ENCODE results near the gene PADI2.

Gene PADI2

GRCh38 chr1:17112496-17113236, 6.6 kb downstream of the PADI2 start:
- no peak for DNase-seq

GRCh38 chr1:17112076-17112475, 7.2 kb downstream of the PADI2 start:
- DNase-seq, result no peak

DNA sequence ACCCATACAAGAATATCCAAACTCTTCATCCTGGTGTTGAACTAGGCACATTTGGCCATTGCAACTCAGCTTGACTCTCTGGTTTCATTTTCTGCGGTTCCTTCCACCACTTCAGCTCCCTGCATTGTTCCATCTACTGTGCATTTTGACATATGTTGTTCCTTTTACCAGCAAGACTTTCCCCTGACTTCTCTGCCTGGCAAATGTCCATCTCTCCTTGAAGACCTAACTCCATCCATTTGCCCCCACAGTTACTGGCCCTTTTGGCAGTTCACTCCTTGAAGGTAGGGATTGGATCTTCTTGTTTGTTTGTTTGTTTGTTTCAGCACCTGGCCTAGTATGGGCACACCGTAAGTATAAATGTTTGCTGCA, 8.7 kb downstream of the PADI2 start:
- no peak for DNase-seq

DNA sequence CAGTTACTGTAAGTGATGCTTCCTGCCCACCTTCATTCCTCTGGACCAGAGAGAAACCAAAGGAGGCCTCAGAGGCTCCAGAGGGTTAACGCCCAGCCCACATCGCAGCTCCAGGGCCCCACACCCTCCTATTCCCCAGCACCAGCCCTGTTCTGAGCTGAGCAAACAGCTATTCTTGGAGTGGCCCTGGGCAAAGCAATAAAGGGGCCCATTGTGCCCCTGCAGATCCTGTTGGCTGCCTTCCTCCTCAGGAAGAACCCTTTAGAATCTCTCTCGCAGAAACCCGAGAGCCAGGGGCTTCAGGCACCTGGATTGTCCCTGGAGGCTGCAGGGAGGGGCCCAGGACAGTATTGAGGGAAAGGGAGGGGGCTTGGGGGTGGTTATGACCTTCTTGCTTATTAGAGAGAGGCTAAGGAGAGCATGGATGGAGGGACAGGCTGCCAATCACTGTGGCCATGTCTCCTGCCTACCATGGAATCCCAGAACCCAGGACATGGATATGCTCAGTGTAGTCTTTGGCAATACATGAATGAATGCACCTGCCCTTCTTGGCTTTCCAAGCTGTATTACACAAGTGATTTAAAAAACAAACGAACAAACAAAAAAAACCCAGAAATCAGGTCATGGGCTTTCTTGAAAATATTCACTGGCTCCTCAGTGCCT, 9.2 kb downstream of the PADI2 start:
- DNase-seq, result peak; percentile 17

DNA sequence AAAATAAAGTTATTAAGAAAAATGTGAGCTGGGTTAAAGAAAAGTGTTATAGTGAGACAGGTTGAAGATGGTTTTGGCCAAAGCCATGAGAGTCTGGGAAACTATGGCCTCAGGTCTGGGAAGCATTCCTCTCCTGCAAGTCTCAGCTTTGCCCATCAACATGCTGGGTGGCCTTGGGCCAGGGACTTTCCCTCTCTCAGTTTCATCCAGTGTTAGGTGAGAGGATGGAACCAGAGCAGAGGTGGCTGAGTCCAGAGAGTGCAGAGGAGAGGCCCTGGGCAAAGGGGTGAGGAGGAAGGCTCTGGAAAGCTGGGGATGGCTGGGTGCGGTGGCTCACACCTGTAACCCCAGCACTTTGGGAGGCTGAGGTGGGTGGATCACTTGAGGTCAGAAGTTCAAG, 10.5 kb downstream of the PADI2 start:
- no peak for DNase-seq

DNA sequence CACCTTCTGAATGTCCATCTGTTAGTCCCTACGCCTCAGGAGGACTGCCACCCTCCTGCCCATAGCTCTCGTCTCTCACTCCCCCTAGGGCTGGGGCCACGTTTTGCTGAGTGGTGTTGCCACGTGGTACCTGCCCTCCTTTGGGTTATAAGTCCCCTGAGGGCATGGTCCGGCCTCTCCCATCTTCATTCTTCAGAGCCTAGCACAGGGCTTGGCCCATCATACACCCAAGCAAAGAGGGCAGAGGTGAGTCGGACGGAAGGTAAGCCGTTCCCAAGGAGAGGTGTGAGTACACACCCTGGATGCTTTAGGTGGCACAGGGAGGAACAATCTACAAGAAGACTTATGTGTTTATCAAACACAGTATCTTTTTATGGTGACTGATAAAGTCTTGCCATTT, 10.9 kb downstream of the PADI2 start:
- no peak for DNase-seq

DNA sequence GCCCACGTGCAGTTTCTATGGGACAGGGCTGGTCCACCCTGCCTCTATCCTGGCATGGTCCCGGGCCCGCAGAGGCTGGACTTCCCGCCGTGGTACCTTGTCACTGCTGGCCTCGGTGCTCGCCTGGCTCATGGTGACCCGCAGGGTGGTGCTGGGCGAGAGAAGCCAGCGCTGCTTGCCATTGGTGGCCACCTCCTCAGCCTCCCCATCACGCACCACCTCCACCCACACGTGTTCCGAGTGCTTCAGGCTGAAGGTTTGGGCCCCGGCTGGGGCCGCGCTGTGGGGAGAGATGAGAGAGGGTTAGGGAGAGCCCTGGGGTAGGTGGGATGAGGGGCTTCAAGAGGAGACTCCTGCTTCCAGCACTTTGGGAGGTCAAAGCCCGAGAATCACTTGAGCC, 14.5 kb downstream of the PADI2 start:
- DNase-seq, result no peak

GRCh38 chr1:17102232-17102631, 17.0 kb downstream of the PADI2 start:
- no peak for DNase-seq

DNA sequence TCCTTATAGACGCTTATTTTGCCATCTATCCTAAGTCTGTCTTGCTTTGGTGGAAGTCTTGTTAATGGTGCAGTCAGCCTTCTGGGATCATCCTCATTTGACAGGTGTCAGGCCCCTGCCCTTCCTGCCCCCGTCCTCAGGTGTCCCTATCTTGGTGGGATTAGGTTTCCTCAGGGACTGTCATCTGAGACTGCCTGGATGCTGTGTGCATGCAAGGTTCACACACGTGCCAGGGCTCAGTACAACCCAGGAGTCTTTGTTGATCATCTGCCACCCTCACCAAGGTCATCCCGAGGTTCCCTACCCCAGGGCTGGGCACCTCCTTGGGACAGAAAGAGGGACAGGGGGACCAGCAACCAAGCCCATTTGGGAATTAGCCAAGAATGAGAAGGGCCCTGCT, 18.0 kb downstream of the PADI2 start:
- no peak for DNase-seq

DNA sequence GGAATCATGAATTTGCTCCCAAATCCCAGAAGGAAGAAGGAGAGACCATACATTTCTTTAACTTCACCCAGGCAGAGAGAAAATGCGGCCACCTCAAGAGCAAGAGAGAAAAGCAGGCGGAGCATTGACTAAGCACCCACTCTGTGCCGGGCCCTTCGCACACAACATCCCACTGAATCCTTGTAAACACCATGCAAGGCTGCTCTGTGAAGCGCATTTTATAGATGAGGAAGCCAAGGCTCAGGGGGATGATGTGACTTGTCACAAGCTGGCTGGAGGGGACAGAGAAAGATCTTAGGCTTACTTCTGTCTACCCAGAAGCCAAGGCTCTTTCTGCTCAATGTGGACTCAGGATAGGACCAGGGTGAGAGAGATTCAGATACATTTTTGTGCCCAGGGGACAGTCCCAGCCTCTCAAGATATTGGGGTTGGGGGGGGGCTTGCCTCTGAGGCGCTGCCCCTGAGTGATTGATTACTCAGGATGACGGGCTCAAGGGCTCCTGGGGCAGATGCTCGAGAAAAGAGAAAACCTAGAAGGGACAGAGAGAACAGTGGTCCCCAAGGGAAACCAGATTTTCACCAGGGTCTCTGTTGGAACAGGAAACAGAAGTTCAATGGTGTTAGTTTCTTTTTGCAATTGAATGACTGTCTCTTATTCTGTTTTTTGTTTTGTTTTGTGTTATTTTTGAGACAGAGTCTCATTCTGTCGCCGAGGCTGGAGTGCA, 19.5 kb downstream of the PADI2 start:
- DNase-seq, result no peak

DNA sequence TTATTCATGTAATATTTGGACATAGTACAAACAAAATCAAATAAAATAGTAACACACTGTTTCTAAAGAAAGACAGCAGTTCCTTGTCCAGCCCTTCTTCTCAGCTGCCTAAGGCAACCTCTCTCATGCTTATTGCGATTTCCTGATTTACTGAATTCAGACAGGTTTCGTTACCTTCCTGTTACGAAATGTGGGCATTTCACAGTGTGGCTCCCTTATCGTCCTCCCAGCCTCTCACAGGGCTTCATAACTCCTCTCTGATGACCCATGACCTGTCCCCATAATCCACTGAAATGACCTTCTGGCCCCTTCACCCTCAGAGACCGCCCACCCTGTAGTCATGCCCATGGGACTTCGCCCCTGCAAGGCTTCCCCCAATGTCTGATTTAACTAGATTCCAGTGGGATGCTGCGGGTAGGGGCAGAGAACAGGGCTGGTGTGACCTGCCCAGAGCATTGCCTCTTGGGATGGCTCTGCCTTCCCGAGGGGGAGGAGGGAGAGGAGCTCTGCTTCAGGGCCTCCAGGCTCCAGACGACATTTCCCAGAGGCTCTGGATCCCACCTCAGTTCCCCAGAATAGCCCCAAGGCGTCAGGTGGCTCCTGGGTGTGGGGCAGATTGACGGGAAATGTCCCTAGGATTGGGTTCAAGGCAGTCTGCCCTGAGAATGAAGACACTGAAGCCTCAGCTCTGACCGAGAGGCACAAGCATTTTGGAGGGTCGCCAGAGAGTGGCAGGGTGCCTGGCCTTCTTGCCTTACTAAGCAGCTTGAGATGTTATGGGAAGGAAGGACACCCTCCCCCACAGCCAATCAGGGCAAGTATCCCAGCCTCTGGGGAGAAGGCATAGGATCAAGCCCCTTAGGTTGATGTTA, 20.6 kb downstream of the PADI2 start:
- DNase-seq, result no peak

DNA sequence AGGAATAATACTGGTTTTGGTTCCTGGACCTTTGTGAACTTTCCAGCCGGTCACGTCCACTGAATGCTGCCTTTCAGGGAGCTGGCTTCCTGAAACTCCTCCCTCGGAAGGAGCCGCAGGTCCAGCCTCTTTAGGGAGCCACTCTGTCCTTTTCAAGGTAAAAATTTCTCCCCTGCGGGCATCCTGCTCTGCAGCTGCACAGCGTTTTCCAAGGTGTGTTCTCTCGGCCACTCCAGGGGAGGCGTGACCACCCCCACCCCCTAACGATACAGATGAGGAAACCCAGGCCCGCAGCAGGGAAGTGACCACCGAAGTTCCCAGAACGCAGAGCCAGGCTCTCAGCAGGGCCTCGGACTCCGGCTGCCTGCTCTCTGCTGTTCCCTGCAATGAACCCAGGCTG, 21.5 kb downstream of the PADI2 start:
- no peak for DNase-seq

DNA sequence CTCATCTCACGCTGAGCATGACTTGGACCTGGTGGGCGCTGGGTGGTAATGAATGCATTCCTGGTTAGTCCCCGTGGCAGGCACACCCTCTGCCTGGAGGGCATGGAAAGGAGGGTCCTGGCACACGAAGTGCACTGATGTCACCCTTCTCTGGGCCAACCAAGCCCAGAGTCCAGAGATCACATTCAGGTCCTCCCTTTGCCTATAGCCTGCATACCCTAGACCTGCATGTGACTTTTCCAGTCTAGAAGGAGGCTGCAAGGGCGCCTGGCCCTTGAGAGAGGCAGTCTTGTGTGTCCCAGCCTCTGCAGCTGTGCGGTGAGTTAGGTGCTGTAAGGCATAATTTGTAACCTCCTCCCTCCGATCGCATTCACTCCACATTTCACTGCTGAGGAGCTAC, 22.1 kb downstream of the PADI2 start:
- DNase-seq, result no peak

GRCh38 chr1:17096584-17096983, 22.7 kb downstream of the PADI2 start:
- DNase-seq, result no peak

DNA sequence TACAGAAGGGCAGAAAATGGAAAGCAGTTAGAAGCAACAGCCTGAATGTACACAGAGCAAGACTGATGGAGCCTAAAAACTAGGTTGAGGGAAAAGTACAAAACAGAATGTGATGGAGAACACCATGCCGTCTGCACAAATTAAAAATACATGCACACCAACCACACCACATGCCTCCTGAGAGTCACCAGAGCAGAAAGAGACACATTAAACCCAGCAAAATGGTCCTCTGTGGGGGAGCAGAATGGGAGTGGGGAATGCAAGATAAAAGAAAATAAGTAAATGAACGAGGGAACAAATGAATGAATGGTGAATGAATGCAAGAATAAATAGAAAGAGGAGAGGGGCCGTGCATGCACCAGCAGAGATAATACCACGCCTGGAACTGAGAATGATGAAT, 24.1 kb downstream of the PADI2 start:
- DNase-seq, result no peak

DNA sequence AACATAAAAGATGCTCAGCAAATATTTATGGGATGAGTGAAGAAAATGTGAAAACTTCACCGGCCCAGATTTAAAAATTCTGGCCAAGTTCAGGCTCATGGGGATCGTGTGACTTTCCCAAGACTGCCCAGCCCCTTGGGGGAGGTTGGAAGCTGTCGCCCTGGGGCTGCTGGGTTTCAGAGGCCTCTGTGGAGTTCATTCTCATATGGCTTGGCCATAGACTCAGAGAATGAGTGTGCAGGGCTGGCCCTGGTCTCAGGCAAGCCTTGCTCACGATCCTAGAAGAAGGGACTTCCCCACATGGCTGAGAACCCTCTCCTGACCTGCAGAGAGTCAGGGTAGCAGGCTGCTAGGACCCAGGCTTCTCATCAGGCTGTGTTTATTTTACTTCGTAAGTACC, 24.6 kb downstream of the PADI2 start:
- DNase-seq, result no peak

- no peak for DNase-seq
Observed at GRCh38 chr1:17093822-17094393, 25.3 kb downstream of the PADI2 start.

DNA sequence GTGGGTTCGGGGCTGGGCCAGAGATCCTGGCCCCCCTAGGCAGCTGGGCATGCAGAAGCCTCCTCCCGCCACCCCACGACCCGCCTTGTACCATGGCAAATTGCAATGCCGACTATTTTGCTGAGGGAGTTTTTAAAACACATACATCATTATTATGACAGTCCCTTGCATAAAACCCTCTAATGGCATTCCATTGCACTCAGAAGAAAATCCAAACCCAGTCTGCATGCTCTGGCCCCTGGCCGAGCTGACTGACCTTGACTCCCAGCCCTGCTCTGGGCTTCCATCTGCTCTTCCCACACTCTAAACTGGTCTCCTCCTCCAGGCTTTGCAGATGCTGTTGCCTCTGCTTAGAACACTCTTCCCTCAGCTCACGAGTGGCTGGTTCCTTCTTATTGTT, 28.0 kb downstream of the PADI2 start:
- DNase-seq, result no peak

DNA sequence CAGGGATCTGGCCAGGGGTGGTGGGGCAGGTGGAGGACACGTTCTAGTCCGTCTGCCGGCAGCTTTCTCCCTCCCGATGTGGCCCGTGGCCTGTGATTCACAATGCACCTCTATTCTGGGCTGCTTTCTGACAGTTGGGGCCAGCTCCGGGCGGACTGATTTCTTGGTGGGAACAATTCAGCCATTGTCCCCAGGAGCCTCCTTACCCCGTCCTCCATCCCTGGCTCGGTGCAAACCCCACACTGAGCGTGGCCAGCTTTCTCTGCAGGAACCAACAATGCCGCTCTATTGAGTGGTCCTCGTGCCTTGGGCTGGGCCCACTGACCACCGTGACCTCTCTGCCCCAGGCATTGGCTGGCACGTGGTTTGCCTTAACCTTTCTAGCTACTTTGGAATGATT, 29.7 kb downstream of the PADI2 start:
- no peak for DNase-seq

- no peak for DNase-seq
Observed at GRCh38 chr1:17086751-17087150, 32.5 kb downstream of the PADI2 start.

GRCh38 chr1:17084787-17085186, 34.5 kb downstream of the PADI2 start:
- no peak for DNase-seq

- no peak for DNase-seq
Observed at GRCh38 chr1:17082761-17083160, 36.5 kb downstream of the PADI2 start.

DNA sequence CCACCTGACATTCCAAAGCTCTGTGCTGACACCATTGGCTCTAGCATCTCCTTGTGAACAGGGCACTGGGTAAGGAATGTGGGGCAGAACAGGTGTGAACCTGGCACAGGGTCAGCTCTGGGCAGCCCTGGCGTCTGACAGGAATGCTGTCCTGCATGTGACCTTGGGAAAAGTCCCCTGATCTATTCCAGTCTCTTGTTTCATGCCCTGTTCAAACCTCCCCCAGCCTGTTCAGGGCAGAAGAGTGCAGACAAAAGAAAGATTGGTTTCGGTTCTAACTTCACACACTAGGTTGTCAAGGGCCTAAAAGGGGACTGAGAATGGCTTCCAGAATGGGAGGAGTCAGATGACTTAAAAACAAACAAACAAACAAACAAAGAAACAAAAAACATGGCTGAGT, 37.8 kb downstream of the PADI2 start:
- DNase-seq, result no peak
